GM04504 (cell line): ENCODE measurements around the gene ZNF219.

Experiments
- DNase-seq: peaks from one replicate; pipeline ENCODE4 v3.0.0-alpha.2; 2012; ENCODE audit warnings: low read depth

Gene ZNF219

GRCh38 chr14:21068521-21069387 is 29.7 kb downstream of the ZNF219 start:
- DNase-seq: peak; percentile 34

GRCh38 chr14:21066882-21067502 is 31.5 kb downstream of the ZNF219 start:
- no peak for DNase-seq

GRCh38 chr14:21063479-21063878 is 35.0 kb downstream of the ZNF219 start:
- peak; percentile 65 for DNase-seq

GRCh38 chr14:21061347-21061668 is 37.1 kb downstream of the ZNF219 start:
- DNase-seq: no peak

DNA sequence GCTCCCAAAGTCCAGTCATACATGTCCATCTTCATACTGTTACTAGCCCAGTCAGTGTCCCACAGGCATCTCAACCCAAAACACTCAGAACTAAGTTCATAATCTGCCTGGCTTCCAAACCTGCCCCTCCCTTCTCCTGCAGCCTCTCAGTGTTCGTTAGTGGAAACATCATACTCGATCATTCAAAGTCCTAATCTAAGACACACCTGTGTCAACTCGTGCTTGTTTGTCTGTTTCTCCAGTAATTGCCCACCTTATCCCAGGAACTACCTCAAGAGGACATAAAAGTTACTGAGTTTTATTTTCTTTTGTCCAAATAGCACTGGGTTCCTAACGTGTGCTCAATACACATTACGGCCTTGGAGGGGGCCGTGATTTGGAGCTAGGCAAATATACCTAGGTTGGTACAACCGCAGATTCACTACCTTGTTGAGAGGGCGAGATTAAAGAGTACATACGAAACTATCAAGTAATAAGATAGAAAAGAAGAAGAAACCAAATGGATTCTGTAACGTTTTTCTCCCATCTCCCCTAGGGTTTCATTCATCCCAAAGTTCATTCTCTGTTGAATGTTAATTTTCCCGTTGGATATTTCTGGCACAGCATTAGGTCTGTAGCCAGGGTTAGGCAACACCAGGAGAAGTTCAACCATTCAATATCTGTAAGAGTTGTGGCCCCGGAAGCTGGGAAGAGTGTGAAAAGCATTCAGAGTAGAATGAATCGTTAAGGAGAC is 37.7 kb downstream of the ZNF219 start:
- no peak for DNase-seq

- peak; percentile 35 for DNase-seq
Measured at GRCh38 chr14:21059842-21060613, 38.4 kb downstream of the ZNF219 start.

- no peak for DNase-seq
Measured at GRCh38 chr14:21058903-21059302, 39.6 kb downstream of the ZNF219 start.

- DNase-seq: no peak
Measured at GRCh38 chr14:21057803-21058675, 40.4 kb downstream of the ZNF219 start, which contains the start of gene RNASE8. TSS of gene RNASE8 (plus strand) at chr14:21057822. CDS start at chr14:21057893, 71 bp downstream.

DNA sequence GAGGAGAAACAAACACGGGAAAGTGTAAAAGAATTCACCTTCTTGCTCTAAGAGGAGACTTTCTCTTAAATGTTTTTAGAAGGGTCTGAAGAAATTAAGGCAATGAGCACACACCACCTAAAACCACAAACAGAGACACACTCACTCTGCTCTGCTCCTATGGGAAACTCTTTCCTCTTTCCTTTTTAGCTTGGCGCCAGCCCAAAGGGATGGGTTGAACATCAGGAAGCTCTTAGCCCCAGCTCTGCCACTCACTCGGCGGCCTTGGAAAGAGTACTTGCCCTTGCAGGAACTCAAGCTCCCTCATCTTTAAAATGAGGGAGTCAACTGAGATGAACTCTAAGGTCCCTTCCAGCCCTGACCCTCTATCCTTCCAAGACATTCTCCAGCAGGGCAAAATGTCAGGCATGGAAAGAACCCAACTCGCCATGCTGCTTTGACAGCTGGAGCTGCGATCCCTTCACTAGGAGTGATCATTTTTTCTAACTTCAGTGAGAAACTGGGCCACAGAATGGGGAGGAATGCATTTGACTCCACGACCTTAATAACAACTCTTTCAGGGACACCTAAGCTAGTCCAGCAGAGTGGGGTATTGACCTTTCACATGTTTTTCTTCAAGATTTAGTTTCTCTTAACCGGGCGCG is 41.8 kb downstream of the ZNF219 start:
- DNase-seq: peak; percentile 64

- DNase-seq: no peak
Measured at GRCh38 chr14:21055432-21056117, 42.9 kb downstream of the ZNF219 start.

- DNase-seq: no peak
Measured at GRCh38 chr14:21054768-21055145, 43.7 kb downstream of the ZNF219 start.

DNA sequence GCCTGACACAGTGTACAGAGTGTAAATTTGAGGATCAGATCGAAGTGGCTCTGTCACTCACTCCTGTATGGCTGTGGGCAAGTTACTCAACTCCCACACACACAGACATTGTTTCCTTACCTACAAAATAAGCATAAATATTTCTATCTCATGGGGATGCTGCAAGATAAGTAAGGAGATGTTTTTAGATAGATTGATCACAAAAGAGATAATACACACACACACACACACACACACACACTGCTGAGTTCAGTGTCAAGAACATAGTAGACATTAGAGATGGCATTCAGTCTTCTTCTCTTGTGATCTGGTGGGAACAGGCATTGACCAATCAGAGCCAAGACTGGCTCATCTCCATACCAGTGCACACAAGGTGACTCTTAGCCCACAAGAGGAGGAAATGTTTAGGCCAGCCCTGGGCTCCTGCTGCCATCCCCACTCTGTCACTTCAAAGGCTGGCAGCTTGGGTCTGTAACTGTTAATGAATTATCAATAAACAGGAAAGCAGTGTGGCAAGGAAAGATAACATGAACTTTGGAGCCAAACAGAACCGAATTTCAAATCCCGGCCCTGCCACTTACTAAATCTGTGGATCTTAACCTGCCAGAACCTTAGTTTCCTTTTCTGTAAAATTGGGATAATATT is 44.2 kb downstream of the ZNF219 start:
- DNase-seq: no peak

GRCh38 chr14:21053184-21054122 is 45.0 kb downstream of the ZNF219 start:
- no peak for DNase-seq

DNA sequence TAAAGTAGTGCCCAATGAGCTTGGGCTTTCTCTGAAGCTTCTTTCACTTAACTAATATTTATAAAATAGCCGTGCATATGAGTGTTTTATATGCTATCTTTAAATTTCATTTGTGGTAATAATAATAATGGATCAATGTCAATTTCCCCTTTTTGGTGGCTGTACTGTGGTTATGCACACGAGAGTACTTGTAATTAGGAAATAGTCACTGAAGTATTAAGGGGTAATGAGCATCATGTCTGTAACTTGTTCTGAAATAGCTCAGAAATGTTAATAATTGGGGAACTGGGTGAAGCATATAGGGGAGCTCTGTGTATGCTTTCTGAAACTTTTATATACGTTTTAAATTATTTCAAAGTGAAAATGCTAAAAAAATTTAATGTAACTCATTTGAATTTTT is 47.9 kb downstream of the ZNF219 start:
- DNase-seq: no peak

DNA sequence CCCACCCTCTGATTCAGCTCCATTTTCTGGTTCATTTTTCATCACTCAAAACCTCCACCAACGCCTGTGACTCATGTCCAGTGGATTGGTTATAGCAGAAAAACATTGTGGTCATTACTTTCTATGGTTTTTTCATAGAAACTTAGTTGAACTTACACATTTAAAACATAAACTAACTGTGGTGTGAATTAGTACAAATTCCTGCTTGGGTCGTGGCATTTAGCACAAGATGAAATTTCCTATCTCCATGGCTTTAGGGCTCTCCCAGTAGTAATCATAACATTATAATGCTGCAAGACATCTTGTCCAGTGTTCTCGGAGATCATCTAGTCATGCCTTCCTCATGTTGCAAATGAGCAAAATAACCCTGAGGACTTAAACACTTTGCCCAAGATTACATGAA is 49.2 kb downstream of the ZNF219 start:
- peak; percentile 24 for DNase-seq

- no peak for DNase-seq
Measured at GRCh38 chr14:21048638-21049037, 49.8 kb downstream of the ZNF219 start.

DNA sequence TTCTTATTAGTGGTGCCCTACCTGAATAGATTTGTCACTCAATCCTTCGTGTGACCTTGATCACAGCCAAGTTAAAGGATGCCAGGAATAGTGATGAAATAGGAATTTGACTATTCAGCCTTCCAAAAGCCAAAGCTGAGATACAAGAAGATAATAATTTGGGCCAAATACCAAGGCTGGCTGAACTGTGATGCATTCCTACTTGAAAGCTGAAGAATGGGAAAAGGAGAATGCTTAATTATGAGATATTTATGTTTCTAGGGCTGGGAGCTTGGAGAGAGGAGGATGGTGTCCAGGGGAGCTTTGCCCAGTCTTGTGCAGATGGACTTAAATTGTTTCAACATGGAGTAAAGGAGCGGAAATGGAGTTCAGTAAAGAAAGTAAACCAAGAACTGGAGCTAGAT is 51.1 kb downstream of the ZNF219 start:
- DNase-seq: peak; percentile 74

DNA sequence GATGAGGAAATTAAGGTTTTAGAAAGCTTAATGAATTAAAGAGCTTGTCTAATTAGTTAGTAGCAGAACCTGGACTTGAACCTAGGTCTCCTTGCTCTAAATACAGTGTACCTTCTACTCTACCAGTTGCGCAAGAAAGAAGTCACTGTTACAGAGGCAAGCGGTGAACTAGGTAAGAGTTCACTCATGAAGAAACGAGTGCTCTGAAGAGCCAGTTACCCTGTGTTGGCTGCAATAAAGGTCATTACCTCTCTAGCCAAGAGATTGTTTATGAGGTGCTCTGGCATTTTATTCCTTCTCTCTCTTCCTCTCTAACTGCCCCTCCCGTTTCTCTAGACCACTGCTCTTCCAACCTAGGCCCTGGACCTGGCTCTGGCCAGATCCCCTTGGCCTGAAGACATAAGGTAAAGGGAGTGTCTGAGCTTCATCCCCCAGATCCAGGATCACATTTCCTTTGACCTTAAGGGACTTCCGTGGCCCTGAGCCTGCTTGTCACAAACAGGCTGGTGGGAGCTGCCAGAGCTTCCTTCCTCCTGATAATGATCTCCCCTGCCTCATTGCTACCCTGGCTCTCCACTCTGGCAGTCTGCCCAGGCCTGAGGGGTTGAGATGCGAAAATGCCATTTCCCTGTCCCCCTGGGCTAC is 54.4 kb downstream of the ZNF219 start:
- DNase-seq: no peak
